Measurements from ENCODE around the gene COL25A1. TPM values are rescaled to one million over a fixed set of nuclear protein-coding genes. Genes with fewer than 3 reads are reported as not detected.

The COL25A1 gene
- total RNA-seq, 1 experiment from 2014 or later = not detected

DNA sequence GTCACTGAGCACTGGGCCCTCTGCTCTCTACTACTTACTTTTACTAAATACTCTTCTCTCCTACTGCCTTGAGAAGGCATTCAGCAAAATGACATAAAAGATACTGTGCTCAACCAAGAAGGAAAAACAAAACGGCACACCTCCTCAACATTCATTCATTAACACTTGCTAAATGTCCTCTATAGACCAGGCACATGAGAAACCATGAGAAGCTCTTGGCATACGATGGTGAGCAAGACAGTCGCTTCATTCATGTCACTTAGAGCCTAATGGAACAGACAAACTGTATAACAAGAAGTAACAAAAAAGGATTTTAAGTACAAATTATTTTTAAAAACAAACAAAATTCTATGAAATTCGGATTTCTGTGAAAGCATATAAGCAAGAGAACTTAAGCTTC lies 38.7 kb downstream of the COL25A1 start:
- ChIA-PET CTCF (no interaction called here), POLR2A (no interaction called here)
- ATAC-seq = no peak
- no peaks in the 10 kb centered on the region for H3K36me3 ChIP-seq (ENCODE audit: control insufficient read depth, insufficient read depth, low read length)
- in situ Hi-C loops (cut with HindIII; ENCODE audit: low pct_unique_long_range_greater_than_20kb, low sequenced_read_pairs) = no loop called here
- H3K27me3 ChIP-seq (ENCODE audit: control insufficient read depth, insufficient read depth, low read length) = no peaks in the 10 kb centered on the region
- intact Hi-C loops (cut with micrococcal nuclease; ENCODE audit: unreplicated experiment) = no loop called here
- DNase-seq (ENCODE audit: low read depth, low spot score) = no peak
- H3K27ac ChIP-seq (ENCODE audit: low read length) = no peak overlapping the region
- H3K4me3 ChIP-seq (ENCODE audit: low read depth in 2 of 2, low read length in 2 of 2) = no peak overlapping the region
- H3K9me3 ChIP-seq (ENCODE audit: control insufficient read depth, insufficient read depth, low read depth, low read length) = no peaks in the 10 kb centered on the region
- TF ChIP-seq SIN3A (IDR thresholded peaks at IDR 0.05; ENCODE audit: borderline replicate concordance, insufficient read depth, low read depth, low read length) (no peak), POLR2AphosphoS5 (IDR thresholded peaks at IDR 0.05; ENCODE audit: low read depth, low read length) (no peak), REST (IDR thresholded peaks at IDR 0.05; ENCODE audit: insufficient read depth in 1 of 2, low read depth in 2 of 2, low read length in 1 of 2) (no peak), CTCF (IDR thresholded peaks at IDR 0.05) (no peak), TCF7L2 (IDR thresholded peaks at IDR 0.05; ENCODE audit: low read depth, low read length) (no peak)
- H3K4me1 ChIP-seq (ENCODE audit: control insufficient read depth, insufficient read depth, low read length) = no peaks in the 10 kb centered on the region
- BruUV-seq (replicated peaks) = no TSS peak

GRCh38 chr4:109256818-109257217 lies 45.6 kb downstream of the COL25A1 start:
- Histone ChIP-seq H3K36me3 (ENCODE audit: control insufficient read depth, insufficient read depth, low read length) (no peaks in the 10 kb centered on the region), H3K9me3 (ENCODE audit: control insufficient read depth, insufficient read depth, low read depth, low read length) (no peaks in the 10 kb centered on the region), H3K4me1 (ENCODE audit: control insufficient read depth, insufficient read depth, low read length) (no peaks in the 10 kb centered on the region), H3K4me3 (ENCODE audit: low read depth in 2 of 2, low read length in 2 of 2) (no peak overlapping the region), H3K27ac (ENCODE audit: low read length) (no peak overlapping the region), H3K27me3 (ENCODE audit: control insufficient read depth, insufficient read depth, low read length) (no peaks in the 10 kb centered on the region)
- intact Hi-C loops (cut with micrococcal nuclease; ENCODE audit: unreplicated experiment) = no loop called here
- TF ChIP-seq POLR2AphosphoS5 (IDR thresholded peaks at IDR 0.05; ENCODE audit: low read depth, low read length) = no peak
- no peak for TF ChIP-seq CTCF (IDR thresholded peaks at IDR 0.05)
- TF ChIP-seq REST (IDR thresholded peaks at IDR 0.05; ENCODE audit: insufficient read depth in 1 of 2, low read depth in 2 of 2, low read length in 1 of 2) = no peak
- ChIA-PET CTCF (no interaction called here), POLR2A (no interaction called here)
- DNase-seq (ENCODE audit: low read depth, low spot score) (no peak), ATAC-seq (no peak)
- in situ Hi-C loops (cut with HindIII; ENCODE audit: low pct_unique_long_range_greater_than_20kb, low sequenced_read_pairs) = no loop called here
- BruUV-seq (replicated peaks) = no TSS peak

All from Panc1 (cell line).